ENCODE data around the gene RAD51B.

GRCh38 chr14:68598089-68598488, 778.5 kb downstream of the RAD51B start:
- no peak for TF ChIP-seq POLR2A (IDR thresholded peaks at IDR 0.05)
- no peak for TF ChIP-seq CTCF (IDR thresholded peaks at IDR 0.05)
- TF ChIP-seq EP300 (IDR thresholded peaks at IDR 0.05), result no peak
- TF ChIP-seq POLR2AphosphoS5 (IDR thresholded peaks at IDR 0.05), result no peak
